Vagina (tissue), 2 donors: ENCODE data around the gene CDR2L.
"Not testable (repeated sequence)": the region's sequence is repeated elsewhere in the genome, so short reads cannot be mapped to it uniquely, and the experiment has no call there.

Source experiments
- CTCF ChIP-seq, 3 experiments: fragments of 450-650 bp in 2 of 3; fragments of 200-600 bp in 1 of 3; sonication (generic) in 1 of 3; IDR thresholded peaks; one replicate each; pipeline ENCODE4 v1.5.1; 2017 to 2019; ENCODE audit warnings: antibody characterized with exemption in 3 of 3, mild to moderate bottlenecking in 2 of 3, moderate library complexity in 2 of 3
- POLR2A ChIP-seq, 2 donors: fragments of 450-650 bp; IDR thresholded peaks; one replicate each; pipeline ENCODE4 v1.6.1; 2017; ENCODE audit warnings: antibody characterized with exemption in 2 of 2, mild to moderate bottlenecking in 2 of 2, moderate library complexity in 2 of 2
- POLR2AphosphoS5 ChIP-seq, 2 donors: sonication (generic); formaldehyde crosslinking; IDR thresholded peaks; one replicate each; pipeline ENCODE4 v1.9.0; 2017; ENCODE audit warnings: antibody characterized with exemption in 2 of 2, mild to moderate bottlenecking in 2 of 2, low read depth in 1 of 2; ENCODE audit not compliant: insufficient read depth in 1 of 2

GRCh38 chr17:75006084-75006483 is 18.7 kb downstream of the CDR2L start:
- not testable (repeated sequence) for TF ChIP-seq CTCF (IDR thresholded peaks at IDR 0.05); POLR2AphosphoS5 (IDR thresholded peaks at IDR 0.05; ENCODE audit: insufficient read depth in 1 of 2, low read depth in 1 of 2); POLR2A (IDR thresholded peaks at IDR 0.05)
